ENCODE results near the gene LY6G6D.

LY6G6D gene, protein sequence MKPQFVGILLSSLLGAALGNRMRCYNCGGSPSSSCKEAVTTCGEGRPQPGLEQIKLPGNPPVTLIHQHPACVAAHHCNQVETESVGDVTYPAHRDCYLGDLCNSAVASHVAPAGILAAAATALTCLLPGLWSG

DNA sequence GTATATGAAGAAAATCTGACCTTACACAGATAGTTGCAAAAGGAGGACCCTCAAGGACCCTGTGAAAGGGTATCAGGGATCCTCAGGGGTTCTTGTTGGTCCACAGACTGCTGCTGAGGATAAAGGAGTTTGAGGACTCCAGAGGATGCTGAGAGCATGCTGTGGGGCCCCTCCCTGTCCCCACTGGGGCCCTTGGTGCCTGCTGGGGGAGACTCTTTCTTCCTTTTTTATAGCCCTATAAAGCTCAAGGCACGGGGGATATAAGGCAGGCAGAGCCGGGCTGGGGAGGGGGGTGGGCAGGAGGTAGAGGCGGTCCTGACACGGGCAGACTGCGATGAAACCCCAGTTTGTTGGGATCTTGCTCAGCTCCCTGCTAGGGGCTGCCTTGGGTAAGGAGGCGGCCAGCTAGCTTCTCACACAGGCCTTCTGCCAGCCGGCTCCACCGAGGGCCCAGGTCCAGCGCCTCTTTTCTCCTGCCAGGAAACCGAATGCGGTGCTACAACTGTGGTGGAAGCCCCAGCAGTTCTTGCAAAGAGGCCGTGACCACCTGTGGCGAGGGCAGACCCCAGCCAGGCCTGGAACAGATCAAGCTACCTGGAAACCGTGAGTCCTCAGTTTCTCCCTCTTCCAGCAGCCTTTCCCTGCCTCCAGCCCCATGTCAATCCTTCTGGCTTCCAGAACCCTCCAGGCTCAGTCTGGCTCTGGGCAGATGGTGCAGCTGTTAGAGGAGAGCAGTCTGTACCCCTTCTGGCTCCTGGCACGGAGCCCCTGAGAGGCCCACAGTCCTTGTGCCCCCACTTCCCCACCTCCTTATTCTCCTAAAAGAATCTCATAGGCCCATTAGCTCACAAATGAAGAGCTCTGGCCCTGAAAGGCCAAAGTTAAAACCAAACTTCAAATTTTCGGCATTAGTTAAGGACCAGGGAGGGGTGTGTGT, at the start of gene LY6G6D:
TSS of gene LY6G6D (plus strand) at position 327 of the 937 bp plus-strand sequence. CDS start at position 335, 8 bp downstream.
- DNase-seq = no peak

DNA sequence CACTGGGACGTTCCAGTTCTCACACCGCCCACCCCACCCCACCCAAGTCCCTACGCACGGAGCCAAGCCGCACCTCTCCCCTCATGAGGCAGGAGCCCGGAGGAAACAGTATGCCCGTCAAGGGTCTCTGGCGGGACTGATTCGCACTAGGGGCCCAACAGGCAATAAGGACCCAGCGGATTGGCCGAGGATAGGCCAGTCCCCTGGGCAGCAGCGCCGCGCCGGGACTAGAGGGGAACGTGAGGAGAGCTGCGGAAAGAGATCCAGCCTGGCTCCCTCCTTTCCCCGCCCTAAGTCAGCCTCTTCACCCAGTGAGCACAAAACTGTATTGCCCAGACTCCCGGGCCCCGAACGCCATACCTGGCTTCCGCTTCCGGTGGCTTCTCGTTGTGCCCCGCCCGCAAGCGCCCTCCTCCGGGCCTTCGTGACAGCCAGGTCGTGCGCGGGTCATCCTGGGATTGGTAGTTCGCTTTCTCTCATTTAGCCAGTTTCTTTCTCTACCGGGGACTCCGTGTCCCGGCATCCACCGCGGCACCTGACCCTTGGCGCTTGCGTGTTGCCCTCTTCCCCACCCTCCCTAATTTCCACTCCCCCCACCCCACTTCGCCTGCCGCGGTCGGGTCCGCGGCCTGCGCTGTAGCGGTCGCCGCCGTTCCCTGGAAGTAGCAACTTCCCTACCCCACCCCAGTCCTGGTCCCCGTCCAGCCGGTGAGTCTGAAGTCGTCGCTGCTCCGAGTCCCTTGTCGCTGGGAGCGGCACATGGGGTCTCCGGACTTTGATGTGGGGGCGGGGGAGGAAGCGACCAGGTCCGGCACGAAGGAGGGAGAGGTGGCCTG, 49.4 kb upstream of the LY6G6D start, which contains the start of gene CSNK2B:
TSS of gene CSNK2B (plus strand) at position 580 of the 836 bp plus-strand sequence. CDS start 752 bp downstream, outside the sequence.
- peak; percentile 99 for DNase-seq

DNA sequence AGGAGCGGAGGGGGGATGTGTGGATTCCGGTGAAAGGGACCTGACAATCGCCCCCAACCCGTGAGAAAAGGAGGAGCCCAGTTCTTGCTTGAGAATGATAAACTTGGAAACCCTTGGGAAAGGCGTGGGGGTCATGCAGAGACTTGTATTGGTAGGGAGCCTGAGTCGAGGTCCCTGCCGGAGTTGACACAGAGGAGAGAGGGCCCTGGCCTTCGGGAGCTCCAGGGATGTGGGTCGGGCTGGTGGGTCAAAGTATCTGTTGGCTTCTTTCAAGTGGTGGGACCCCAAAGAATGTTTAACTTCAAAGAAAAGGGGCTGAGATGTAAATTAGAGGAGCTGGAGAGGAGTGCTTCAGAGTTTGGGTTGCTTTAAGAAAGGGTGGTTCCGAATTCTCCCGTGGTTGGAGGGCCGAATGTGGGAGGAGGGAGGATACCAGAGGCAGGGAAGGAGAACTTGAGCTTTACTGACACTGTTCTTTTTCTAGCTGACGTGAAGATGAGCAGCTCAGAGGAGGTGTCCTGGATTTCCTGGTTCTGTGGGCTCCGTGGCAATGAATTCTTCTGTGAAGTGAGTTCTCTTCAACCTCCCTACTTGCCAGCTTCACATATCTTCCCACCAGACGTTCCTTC, 48.7 kb upstream of the LY6G6D start:
- DNase-seq = no peak

DNA sequence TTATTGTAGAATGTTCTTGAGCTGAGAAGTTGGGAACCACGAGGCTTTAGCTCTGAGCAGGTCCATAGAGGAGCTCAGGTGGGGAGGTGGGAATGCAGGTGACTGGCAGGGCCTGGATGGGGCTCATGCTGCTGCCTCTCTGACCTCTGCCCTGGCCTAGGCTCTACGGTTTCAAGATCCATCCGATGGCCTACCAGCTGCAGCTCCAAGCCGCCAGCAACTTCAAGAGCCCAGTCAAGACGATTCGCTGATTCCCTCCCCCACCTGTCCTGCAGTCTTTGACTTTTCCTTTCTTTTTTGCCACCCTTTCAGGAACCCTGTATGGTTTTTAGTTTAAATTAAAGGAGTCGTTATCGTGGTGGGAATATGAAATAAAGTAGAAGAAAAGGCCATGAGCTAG, 45.5 kb upstream of the LY6G6D start, which contains the start of gene LY6G5B:
TSS of gene LY6G5B (plus strand) at position 301 of the 400 bp plus-strand sequence. CDS start 975 bp downstream, outside the sequence.
- no peak for DNase-seq

DNA sequence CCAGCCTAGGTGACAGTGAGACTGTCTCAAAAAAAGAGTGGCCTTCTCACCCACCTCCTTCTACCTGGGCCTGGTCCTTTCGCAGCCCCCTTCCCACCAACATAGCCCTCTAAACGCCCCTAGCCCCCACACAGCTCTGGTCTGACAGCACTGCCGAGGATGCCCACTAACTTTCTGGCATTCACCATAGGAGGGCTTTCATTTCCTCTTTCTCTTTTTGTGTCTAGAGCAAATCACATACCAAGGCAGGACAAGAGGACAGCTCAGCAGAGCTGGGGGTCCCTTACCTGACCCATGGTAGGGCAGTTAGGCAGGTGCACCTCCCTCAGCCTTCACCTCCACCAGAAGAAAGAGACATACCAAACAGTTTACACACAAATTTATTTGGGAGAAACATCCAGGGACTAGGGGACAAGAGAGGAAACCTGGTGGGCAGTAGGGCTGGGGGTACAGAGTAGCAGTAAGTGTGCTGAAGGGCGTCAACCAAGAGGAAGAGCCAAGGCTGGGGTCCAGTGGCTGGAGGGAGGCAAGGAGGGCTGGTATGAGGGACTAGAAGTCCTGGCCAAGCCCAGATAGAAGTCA, 38.7 kb upstream of the LY6G6D start:
- DNase-seq = no peak

DNA sequence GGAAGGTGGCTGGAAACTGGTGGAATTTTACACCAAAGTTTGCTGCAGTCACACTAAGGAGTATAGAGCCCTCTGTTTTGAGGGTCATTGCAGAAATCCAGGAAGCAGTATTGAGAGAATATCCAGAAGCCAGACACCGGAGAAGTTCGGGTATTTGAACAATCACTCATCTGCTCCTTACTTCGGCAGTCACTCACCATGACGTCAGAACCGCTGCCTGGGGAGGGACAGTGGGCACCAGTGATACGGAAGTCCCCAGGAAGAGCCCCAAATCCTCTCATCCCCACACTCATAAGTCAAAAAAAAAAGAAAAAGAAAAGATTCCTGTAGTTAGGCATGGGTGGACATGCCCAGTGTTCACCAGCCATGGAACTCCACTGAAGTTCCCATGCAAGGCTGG, 38.2 kb upstream of the LY6G6D start:
- no peak for DNase-seq

DNA sequence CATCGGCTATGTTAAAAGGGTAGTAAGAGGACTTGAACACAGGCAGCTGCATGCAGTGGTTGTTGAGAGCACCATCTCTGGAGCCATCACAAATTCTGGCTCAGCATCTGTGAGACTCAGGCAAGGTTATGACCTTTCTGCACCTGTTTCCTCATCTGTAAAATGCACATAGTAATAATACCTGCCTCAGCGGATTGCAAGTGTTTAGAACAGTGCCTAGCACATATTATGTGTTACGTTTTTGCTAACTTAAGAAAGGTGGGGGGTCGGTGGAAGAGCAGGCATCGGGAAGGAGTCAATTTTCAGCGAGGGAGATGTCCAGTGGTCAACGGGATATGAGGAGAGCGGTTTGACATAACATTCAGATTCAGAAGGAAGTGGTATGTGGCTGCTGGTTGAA, 37.2 kb upstream of the LY6G6D start:
- DNase-seq = no peak

DNA sequence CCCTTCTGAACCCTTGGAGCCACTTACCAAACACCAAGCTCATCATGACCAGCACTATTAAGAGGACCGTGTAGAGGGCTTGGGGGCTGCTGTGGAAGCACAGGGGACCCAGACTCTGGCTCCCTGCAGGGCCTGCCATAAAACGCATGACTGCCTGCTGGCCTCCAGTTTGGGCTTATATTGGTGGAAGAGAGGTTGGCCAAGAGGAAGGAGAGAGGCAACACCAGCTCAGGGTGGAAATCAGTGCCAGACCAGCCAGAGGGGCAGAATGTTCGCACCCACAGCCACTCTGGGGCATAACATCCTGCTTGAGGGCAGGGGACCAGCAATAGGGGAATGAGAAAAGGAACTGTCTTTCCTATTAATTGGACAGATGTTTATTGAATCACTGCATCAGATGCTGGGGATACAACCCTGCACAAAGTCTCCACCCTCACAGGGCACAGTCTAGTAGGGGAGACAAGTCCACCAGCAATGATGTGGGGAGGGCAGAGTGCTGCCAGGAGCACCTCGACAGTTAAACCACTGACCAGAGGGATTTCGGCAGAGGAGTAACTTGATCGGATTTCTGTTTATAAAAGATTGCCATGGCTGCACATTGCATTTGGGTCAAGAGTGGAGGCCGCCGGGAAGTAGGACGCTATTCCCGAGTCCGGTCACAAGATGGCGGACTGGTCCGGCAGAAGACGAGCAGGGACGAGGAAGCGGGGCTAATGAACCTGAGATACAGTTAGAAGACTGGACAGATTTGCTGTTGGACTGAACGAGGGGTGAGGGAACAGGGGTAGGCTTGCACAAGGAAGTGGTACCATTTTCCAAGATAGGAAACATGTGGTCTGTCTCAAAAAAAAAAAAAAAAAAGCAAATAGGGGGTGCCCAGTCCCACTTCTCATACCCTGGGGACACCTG, 34.7 kb upstream of the LY6G6D start, which contains the start of gene LY6G5C:
TSS of gene LY6G5C (minus strand) at position 842 of the 909 bp plus-strand sequence. CDS start at position 148, 694 bp downstream.
- peak; percentile 75 for DNase-seq

DNA sequence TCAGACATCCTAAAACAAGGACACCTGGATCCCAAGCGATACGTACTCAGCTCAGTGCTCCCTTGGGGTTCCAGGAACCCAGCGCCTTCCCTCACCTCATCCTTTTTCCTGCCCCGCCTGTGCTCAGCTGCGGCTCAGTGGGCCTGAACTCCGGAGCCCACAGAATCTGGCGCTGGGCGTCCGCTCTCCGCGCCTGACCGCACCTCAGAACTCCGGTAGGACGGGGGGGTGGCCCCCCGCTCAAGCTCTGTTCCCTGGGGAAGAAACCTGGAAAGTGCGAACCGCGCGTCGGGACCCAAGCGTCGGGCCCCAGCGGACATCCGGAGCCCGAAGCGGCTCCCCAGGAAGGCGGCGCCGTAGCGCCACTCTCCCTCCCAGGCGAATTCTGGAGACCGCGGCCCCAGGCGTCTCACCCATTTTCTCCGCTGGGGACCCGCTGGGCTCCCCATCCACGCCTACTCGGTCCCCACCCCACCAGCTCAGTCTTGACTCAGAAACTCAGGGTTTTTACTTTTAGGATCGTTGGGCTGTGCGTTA, 33.9 kb upstream of the LY6G6D start:
- peak; percentile 59 for DNase-seq

DNA sequence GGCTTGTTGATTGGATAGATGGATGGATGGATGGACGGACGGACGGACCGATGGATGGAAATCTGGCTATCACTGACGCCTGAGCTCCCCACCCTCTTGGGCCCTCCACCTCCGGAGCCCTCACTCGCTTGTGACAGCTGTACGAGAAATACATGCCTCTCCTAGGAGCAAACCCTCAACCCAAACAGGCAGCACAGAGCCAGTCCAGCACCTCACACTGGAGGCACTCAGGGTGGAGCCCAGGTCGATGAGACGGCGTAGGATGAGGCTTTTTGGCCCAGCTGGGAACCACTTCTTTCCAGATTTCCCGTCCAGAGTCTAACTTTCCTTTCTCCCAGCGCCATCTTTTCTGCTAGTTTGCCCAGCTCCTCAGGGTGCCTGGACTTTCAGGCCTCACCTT, 31.6 kb upstream of the LY6G6D start:
- no peak for DNase-seq

DNA sequence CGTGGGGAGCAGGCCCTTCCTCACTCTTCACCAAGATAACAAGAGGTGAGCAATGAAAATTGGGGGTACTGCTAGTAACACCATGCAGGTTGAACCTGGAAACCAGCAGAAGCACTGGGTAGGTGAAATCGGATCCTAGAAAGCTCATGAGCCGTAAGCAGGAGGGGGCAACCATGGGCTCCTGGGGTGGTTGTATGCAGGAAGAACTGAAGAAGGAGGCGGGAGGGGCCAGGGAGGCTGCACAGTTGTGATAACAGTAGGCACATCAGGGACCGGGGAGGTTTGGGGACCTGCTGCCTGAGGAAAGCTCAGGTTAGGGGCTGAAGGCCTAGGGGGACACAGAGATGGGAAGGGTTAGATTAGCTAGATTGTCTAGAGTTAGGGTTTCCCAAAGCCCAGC, 28.7 kb upstream of the LY6G6D start:
- no peak for DNase-seq

DNA sequence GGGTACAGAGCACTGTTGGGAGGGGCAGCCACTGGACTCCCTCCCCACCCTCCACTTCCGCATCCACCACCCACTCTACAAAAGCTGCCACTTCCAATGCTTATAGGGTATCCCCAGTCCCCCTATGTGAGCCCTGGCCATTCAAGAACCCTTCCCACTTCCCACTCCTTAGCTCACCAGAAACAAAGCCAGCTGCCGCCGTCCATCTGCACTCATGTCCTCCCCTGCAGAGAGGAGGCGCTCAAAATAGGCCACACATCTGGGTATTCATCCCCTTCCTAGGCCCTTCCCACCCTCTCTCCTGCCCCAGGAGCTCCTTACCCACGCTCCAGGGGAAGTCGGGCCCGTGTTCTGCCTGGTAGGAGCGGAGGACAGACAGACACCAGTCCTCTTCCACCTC, 27.8 kb upstream of the LY6G6D start:
- DNase-seq = no peak

DNA sequence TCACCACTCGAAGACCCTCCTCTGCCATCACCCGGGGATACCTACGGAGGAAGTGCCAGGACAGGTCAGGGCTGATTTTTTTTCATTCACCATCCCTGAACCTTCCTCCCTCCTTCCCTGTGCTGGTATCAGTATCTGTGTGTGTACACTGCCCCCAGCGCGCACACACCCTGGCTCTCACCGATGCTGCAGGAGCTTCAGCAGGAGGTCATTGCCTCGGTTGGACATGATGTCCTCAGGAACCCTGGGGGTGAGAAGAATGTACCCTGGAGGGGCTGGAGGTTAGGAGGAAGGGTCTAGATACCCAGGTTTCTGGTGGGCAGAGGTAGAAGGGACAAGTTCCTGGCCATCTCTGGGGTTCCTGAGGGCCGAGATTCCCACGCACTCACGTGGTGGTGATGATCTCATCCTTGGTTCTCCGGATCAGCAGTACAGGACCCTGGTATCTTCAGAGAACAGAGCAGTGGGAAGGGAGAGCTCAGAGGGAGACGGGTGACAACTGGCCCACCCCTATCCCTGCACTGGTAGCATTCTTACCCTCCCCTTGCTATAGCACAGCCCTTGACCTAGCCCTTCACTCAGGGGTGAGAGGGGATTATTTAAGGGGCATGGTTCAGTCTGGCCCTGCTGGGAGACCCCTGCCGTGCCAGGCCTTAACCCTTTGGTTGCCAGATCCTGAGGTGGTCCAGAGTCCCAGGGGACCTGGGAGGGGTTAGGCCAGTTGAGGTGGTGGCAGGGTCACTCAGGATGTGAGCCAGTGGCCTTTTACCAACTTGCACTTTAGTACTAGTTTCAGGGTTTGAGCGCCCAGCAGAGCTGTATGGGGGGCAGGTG, 27.1 kb upstream of the LY6G6D start:
- DNase-seq = no peak

DNA sequence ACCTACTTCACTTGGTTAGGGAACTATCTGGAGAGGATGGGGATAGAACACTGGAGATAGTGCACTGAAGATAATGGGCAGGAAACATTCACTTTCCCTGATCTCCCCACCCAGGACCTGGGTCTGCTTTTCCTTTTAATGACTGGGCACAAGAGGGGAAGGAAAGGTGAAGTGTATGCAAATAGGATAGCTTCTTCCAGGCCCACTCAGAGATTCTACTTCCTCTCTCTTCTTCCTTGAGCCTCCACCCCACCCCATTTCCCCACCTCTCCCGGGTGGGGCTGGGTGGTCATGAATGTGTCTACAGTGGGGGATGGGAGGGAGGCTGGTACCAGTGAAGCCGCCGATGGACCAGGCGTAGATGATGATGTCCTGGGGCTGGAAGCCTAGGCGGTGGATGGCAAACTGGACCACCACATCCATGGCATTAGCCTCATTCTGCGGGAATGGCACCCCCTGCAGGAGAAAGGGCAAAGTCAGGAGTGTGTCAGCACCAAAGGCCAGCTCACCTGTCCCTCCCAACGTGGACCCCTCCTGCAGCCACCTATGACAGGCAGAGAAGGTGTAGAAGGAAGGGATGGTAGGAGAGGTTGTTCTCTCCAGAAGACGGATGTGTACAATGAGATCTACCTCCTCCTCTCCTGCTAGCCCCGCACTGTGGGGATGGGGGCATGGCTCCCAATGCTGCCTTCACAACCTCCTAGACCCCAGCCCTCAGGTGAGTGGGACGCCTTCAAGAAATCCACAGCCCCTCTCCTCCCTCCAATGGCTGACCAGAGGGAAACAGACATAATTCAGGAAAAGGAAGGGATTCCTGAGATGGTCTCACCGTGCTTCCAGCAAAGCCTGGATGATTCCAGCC, 25.7 kb upstream of the LY6G6D start:
- peak; percentile 24 for DNase-seq

DNA sequence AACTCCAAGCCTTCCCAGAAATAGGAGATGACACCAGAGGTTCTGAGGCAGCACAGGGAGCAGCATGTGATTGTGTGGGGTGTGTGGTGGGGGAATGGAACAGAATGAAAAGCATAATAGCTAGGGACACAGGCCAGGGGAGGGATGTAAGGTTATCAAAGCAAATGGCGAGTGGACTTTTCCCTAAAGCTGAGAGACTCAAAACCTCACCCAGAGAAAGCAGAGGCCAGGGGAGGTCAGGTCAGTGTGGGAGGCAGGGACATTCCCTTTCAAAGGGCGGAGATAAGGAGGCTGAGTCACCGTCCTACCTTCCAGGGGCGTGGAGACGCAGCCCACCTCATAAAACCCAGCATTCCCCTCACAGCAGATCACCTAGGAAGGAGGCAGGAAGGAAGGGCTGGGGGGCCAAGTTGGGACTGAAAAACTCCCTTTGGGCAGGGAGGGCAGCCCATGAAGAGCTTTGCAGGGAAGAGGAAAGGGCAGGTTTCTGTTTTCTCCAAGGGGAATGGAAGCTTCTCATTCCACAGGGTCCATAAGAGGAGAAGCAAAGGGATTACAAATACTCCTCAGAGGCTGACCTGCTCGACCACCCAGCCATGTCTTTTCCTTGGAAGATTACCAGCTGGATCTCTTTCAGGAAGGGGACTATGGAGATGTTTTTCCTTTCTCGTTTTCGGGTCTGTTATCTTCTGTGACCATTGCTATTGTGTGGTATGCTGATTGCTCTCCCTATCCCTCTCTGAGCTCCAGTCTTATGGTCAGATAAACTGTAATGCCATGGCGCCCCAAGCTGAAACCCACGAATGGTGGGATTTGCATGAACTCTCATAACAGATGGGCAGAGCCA, 24.7 kb upstream of the LY6G6D start:
- DNase-seq = no peak

DNA sequence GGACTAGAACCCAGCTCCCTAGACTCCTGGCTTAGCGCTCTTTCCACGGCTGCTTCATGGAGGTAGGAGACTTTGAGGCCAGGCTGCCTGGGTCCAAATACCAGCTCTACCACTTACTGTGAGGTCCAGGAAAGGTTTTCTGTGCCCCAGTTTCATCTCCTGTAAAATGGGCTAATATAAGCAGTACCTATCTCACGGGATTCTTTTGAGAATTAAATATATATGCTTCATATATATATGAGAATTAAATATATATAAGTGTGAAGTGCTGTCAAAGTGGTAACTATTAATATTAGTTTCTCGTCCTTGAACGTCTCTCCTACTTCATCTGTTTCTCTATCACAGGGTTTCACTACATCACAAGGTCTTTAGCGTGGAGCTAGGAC, 24.1 kb upstream of the LY6G6D start:
- DNase-seq = no peak

DNA sequence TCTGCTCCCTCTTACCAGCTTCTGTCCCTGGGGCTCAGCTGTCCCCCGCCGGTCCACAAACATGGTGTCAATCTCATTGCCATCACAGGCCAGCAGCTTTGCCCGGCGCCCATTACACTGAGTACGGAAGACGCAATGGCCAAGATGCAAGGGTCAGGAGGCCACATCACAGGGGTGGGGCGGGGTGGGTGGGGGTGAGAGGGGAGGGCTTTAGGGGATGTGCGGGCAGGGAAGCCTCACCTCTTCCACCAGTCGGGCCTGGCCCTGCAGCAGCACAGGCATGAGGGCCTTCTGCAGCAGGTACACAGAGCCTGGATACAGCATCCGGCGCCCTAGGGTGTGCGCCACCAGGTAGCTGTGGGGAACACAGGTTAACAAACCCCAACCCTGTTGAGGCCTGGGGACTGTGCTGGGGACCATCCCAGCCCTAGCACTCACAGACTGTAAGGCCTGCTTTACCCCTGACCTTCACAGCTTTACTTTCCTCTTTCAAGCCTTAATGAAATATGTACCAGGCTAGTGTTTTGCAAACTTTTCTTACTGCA, 23.5 kb upstream of the LY6G6D start:
- DNase-seq = no peak

DNA sequence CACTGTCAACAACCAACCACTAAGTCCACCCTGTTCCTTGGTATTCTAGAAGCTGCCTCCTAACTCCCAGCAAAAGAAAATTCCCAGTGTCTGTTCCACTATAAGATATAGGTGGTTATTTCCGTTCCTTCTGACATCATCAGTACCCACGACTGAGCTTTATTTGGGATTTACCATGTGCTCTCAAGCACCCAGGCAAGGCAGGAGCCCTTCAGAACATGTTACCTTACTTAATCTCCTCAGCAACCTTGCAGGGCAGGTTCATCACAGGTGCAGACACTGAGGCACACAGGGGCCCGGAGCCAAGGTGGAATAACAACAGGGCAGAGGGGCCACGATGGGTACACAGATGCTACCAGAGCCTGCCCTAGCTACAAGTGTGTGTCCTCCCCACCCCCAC, 22.8 kb upstream of the LY6G6D start:
- no peak for DNase-seq
